ENCODE results near the gene SMAD3.

Gene SMAD3

GRCh38 chr15:67172172-67172571, 106.8 kb downstream of the SMAD3 start:
- DNase-seq, result no peak

DNA sequence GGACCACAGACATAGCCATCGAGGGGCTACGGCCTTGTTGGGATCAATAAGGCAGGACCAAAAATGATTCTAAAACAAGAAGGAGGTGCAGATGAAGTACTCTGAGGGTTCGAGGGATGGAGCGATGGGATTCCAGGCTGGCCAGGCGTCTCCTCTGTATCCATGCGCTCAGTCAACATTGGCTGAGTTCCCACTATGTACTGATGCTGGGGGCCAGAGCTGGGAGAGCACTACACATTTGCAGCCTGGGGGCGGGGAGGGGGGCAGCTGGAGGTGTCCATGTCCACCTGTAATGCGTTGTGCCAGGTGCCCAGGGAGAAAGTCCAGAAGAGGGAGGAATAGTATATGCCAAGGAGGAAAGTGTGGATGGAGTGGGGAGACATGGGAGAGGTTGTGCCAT, 107.6 kb downstream of the SMAD3 start:
- no peak for DNase-seq

DNA sequence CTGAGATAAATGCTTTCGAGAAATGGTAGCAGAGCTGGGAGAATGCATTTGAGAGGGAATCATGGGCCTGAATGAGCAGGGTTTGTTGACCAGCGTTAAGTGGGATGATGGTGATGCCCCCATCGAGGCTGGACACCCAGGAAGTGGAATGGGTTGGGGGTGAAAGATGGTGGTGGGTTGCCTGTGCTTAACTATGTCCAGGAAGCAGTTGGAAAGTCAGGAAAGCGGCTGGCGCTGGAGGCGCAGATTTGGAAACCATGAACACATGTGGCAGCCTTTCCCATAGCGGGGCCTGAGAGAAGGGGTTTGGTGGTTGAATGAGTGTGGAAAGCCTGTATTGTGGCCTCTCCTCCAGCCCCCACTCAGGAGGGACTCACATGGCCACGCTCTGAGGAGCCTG, 108.4 kb downstream of the SMAD3 start:
- no peak for DNase-seq

GRCh38 chr15:67174446-67174845, 109.0 kb downstream of the SMAD3 start:
- no peak for DNase-seq

DNA sequence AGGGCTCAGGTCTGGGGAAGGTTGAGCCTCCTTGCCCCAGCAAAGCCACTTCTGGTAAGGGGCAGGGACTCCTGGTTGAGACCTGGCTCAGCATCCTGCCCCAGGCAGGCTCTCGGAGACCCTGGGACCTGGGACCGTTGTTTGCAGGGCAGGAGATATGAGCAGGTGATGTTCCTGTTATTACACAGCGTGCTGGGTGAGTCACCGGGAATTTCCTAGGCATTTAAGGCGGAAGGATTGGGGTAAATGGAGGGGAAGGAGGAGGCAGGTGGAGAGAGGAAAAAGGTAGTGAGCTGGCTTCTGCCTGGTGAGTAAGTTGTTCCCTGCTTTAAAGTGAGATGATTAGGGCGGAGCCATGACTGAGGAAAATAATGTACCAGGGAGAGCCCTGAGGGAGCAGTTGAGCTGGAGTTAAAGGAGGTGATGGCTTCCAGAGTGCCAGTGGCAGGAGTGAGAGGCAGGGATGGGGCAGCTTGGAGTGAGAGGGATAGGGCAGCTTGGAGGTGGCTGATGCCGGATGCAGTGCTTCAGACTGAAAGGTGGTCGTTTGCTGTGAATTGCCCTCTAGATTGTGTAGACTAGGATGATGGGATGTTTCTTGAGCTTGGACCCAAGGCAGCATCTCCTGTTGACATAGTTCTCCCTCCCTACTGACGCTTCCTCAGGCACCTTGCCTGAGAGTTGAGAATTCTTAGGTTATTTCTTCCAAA, 109.6 kb downstream of the SMAD3 start:
- DNase-seq, result peak; percentile 15 to 20

GRCh38 chr15:67175643-67176071, 110.3 kb downstream of the SMAD3 start:
- no peak for DNase-seq

DNA sequence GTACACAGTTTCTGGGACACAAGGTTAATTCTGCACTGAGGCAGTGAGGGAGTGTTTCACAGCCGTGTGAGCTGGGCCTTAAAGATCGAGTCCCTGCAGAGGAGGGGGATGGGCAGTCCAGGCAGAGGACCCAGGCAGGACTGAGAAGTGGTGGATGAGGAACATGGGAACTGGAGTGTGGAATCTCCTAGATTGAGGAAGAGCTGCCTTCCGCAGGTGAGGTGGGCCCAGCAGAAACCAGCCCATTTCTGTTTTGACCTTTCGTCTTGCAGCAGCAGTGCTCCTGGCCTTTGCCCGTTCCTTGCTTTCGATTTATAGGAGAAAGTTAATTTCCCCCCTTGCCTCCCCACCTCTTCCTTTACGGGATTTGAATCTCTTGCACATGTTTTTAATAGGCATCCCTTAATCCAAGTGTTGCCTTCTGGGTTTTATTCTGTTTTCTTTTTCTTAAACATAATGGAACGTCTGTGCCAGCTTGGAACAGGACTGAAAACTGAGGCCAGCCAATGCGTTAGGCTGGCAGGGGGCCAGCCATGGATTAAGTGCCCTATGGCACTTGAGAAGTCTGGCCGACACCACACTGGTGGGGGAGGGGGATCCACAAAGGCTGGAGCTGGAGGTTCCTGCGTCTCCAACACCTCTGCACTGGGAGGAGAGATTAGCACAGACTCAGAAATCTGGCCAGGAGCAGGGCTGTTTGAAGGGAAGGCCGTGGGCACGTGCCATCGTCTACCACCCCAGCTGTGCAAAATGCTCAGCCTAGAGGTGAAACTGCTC, 111.0 kb downstream of the SMAD3 start:
- DNase-seq, result no peak

- no peak for DNase-seq
Measured at GRCh38 chr15:67177752-67178151, 112.3 kb downstream of the SMAD3 start.

GRCh38 chr15:67178569-67179210, 113.3 kb downstream of the SMAD3 start:
- DNase-seq, result no peak

DNA sequence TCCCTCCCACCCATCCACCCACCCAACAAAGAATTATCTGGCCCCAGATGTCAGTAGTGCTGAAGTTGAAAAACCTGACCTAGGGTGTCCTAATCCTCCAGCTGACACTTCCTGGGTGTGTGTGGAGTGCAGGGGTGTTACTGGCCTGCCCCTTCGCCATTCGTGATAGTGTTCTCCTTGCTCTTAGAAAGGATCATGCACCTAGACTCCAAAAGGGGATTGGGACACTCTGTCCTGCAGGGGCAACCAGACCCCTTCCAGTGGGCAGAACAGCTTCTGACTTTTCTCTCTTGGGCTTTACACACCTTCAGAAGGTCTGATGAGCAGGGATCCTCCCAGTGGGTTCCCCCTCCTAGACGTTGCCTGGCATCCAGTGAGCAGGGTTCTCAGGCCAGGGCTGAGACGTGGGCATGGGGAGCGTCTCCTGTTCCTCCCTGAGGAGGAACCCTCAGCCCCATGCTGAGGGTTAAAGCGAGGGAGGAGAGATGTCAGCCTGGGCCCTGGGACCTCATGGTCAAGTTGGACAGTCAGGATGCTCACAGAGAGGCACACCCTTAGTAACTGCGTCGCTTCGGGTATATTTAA, 114.1 kb downstream of the SMAD3 start:
- no peak for DNase-seq

- DNase-seq, result no peak
Measured at GRCh38 chr15:67180035-67180434, 114.6 kb downstream of the SMAD3 start.

DNA sequence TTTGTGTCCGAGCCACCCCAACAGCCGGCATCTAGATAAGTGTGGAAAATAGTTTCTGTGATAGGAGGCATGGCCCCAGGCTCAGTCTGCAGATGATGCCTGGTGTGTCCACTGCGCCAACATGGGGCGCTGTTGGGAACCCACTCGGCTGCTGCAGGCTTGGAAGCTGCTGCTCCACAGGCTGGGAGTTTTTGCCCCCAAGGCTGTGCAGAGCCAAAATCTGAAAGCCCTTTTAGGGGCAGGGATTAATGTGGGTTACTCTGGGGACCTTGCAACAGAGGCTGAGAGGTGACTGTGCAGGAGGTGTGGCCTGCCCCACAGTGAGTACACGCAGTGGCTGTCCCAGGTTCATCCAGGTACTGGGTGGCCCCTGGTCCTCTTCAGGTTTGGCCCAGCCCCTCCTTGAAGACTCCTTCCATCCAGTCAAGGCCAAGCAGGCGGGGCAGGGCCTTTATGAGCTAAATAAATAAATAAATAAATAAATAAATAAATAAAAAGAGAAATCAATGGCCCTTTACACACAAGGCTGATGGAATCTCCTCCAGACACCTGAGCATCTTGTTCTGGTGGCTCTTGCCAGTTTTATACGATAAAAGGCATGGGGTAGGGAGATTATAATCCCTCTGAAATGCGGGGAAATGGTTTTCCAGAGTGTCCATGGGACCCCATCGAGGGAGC, 115.3 kb downstream of the SMAD3 start:
- DNase-seq, result no peak

DNA sequence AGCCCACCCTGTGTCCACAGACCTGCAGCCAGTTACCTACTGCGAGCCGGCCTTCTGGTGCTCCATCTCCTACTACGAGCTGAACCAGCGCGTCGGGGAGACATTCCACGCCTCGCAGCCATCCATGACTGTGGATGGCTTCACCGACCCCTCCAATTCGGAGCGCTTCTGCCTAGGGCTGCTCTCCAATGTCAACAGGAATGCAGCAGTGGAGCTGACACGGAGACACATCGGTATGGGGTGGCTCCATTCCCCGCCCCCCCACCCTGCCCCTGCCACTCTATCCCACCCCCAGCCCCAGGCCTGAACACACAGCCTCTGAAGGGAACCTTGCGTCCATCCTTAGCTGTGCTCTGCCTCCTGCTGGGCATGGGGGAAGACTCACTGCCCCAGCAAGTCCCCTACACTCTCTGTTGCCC, 115.8 kb downstream of the SMAD3 start:
- DNase-seq, result no peak

GRCh38 chr15:67183443-67184169, 118.2 kb downstream of the SMAD3 start:
- no peak for DNase-seq

- DNase-seq, result no peak
Measured at GRCh38 chr15:67184208-67184925, 119.0 kb downstream of the SMAD3 start.

DNA sequence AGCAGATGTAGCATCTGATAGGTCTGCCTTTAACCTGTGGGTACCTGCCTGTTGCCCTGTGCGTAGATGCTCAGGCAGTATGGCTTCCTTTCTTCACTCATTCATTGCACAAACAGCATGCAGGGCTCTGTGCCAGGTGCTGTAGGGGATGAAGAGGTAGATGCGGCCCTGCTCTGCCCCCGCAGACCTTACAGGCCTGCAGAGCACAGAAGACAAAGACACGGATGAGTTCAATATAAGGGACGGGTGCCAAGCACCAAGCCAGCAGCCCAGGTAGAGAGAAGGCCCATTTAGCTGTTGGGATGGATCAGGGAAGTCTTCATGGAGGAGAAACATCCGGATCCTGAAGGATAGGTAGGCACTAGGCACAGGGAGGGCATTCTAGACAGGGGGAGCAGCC, 119.6 kb downstream of the SMAD3 start:
- no peak for DNase-seq

DNA sequence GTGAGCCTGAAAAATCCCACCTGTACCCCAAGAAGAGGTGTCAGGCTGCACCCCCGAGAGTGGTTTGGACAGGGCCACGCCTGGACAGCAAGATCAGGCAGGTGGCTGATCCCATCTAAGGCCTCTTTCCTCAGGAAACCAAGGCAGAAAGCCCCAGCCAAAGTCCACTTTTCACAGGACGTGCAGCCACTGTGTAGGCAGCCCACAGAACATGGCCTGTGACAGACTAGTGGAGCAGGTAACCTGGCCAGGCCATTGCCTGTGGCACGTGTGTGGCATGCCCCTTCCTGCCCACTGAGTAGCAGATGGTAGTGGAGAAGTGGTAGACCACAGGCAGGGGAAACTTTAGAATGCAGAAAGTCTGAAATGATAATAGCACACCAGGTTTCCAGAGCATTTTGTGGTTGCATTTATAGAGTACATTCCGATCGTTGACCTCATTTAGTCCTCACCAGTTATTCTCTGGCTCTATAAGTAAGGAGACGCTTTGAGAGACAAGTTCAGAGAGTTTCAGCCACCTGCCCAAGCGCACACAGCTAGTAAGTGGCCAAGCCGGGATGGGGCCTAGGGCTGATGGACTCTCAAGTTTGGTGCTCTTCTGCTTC, 120.3 kb downstream of the SMAD3 start:
- DNase-seq, result no peak

DNA sequence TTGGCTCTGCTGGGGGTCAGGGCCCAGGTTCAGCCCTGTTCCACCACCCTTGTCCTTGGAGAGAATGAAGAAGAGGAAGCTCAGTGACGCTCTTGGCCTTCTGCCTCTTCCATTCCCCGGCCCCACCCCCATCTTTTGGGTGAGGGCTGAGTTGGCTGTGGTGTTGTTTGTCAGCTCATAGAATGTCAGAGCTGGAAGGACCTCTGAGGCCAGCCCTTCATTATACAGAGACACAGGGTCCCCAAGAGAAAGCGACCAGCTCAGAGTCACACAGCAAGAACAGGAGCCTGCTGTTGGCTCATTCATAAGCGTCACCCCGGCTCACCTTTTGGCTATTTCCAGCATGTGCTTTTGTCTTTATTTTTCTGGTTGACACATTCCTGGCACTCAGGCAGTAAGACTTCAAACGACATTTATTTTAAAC, 120.8 kb downstream of the SMAD3 start:
- no peak for DNase-seq

- no peak for DNase-seq
Measured at GRCh38 chr15:67186688-67187087, 121.3 kb downstream of the SMAD3 start.

DNA sequence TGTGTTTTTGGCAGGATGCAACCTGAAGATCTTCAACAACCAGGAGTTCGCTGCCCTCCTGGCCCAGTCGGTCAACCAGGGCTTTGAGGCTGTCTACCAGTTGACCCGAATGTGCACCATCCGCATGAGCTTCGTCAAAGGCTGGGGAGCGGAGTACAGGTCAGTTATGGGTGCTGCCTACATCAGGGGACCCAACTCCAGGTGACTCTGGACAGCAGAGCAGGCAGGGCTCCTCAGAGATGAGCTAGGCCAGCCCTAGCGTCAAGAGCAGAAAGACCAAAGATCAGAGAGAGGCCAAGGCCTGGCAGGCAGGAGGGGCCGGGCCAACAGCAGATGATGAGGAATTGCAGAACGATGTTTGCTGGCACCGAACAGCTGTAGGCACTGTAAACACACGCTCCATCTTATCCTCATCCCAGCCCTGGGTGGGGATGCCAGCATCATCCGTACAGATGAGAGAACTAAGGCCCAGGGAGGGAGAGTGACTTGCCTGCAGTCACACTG, 122.0 kb downstream of the SMAD3 start:
- DNase-seq, result no peak

Measured in stimulated activated CD4-positive, alpha-beta T cell treated with anti-CD3 and anti-CD28 coated beads, Interleukin-4, amount 100 ng/mL, for 4 hours (primary cell).